NB4 (cell line): ENCODE results near the gene S1PR1.

ENCODE experiments used
- CTCF ChIP-seq: IDR thresholded peaks from one replicate; pipeline ENCODE4 v1.5.1; 2012; ENCODE audit warnings: low read depth, low read length
- MAX ChIP-seq: IDR thresholded peaks from 2 replicates; pipeline ENCODE4 v1.6.1; 2011; ENCODE audit warnings: low read depth, low read length
- POLR2A ChIP-seq: IDR thresholded peaks from 2 replicates; pipeline ENCODE4 v1.6.1; 2011; ENCODE audit warnings: mild to moderate bottlenecking; ENCODE audit not compliant: insufficient read length; ENCODE audit errors: extremely low read depth

GRCh38 chr1:101237229-101237837, 514 bp downstream of the S1PR1 start:
- TF ChIP-seq CTCF (no peak), POLR2A (no peak), MAX (no peak)
